NCI-H2196 (cell line): Measurements from ENCODE around the gene KIAA1549.
"Not testable (repeated sequence)": the region's sequence is repeated elsewhere in the genome, so short reads cannot be mapped to it uniquely, and the experiment has no call there.

Experiments used
- DNase-seq: peaks from one replicate; lab custom pipeline; 2025; ENCODE audit not compliant: unreplicated experiment; lab: John Stamatoyannopoulos, UW

KIAA1549 gene

DNA sequence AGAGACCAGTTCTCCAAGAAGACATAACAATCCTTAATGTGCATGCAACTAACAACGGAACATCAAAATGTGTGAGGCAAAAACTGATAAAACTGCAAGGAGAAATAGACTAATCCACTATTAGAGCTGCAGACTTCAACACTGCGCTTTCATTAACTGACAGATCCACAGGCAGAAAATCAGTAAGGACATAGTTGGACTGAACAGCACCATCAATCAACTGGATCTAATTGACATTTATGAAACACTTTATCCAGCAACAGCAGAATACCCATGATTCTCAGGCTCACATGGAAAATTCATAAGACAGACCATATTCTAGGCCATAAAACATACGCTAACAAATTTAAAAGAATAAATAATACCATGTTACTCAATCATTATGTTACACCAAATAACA lies 161.6 kb downstream of the KIAA1549 start:
- DNase-seq: no peak

DNA sequence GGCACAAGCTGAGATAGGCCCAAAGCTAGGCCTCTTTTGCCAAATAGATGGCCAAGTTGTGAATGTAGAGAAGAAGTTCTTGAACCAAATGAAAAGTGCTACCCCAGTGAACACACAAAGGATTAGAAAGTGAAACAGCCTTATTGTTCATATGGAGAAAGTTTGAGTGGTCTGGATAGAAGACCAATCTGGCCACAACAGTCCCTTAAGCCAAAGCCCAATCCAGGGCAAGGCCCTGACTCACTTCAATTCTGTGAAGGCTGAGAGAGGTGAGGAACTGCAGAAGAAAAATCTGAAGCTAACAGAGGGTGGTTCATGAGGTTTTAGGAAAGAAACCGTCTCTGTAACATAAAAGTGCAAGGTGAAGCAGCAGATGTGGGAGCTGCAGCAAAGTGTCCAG lies 164.5 kb downstream of the KIAA1549 start:
- no peak for DNase-seq

- DNase-seq: no peak
Measured at GRCh38 chr7:138814816-138815332, 166.3 kb downstream of the KIAA1549 start.

GRCh38 chr7:138813945-138814344 lies 167.2 kb downstream of the KIAA1549 start:
- DNase-seq: no peak

GRCh38 chr7:138811327-138811726 lies 169.9 kb downstream of the KIAA1549 start:
- not testable (repeated sequence) for DNase-seq

DNA sequence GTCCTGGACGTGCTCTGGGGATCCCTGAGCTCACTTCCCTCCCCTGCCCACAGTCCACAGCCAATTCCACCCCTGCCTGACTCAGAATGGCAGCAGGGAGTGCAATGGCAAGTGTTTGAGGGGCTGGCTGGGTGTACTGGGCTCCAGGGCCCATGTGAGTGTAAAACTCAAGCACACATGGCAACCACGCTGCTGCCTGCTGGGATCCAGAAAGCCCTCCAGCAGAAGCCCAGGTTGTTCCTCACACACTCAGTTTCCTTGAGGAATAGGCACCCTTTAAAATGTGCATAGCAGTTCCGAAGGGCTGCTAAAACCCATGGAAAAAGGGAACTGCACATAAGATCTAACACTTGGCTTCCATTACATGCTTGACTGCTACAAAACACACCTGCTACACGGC lies 171.8 kb downstream of the KIAA1549 start:
- no peak for DNase-seq

DNA sequence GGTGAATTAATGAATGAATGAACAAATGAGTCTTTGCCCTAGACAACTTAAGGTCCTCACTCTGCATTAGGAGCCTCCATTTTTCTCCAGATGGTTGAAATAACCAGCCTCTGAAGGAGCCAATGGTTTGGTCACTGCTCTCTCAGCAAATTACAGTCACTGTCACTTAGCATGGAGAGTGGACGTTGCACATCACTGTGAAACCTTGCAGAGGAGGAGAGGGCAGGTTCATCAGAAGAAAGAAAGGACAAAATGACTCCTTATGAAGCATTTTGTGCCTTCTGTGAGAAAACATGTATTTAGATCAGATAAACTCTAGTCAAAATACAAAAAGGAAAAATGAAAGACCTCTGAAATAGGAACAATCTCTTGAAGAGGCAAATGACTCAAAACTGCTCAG lies 176.6 kb downstream of the KIAA1549 start:
- no peak for DNase-seq

GRCh38 chr7:138802706-138803105 lies 178.5 kb downstream of the KIAA1549 start:
- no peak for DNase-seq

DNA sequence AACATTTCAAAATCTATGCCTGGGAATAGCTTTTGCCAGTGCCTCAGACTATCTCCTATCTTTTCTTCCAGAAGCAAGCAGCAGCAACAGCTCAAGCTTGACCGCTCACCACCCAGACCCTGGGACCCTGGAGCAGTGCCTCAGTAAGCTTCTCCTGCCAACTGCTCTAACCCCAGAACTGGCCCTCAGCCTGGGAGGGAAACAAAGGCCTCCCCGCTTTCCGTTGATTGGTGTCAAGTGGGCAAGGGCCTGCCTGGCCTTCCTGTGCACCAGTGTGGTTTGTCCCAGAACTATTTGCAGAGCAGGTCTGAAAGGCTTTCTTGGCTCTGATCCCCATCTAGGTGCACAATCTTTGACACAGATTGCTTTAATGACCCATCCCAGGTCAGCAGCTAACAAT lies 179.9 kb downstream of the KIAA1549 start:
- no peak for DNase-seq

- no peak for DNase-seq
Measured at GRCh38 chr7:138799336-138800000, 181.7 kb downstream of the KIAA1549 start.

DNA sequence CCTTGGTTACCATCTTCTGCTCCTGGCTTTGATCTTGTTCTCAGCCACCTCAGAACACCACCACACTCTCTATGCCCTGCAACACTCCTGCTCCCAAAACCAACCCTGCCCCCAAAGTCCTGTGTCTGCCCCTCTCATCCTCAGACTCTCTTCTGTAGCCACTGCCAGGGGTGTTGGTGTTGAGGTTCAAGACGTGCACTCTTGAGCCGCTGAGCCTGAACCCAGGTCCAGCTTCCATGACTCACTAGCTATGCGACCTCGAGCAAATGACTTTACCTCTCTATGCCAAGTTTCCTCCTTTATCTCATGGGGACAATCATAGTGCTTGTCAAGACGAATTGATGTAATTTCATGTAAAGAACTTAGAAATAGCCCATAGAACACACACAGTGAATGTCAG lies 182.4 kb downstream of the KIAA1549 start:
- DNase-seq: no peak

DNA sequence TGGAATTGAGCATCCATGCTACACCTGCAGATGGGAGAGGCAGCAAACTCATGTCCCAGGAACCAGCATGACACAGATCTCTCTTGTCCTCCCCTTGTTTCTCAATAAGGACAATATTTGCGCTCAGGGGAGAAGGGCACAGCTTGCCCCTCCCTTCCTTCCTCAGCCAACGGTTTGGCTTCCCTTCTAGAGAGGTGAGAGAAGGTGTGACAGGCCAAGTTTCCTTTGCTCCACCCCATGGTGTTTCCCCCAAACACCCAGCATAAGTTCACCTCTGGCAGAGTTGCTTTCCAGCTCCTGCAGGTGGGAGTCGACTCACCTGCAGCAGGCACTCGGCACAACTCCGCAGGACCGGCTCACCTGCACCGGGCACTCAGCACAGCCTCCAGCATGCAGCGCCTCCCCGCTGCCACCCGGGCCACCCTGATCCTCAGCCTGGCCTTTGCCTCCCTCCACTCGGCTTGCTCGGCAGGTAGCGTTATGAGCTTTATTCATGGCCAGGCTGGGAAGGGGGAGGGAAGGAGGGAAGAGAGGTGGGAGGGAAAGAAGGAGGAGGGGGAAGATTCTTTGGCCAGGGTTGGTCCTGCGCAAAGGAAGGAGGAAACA lies 183.4 kb downstream of the KIAA1549 start, which contains the start of the genes ATP6V0A4 and TMEM213:
Gene ATP6V0A4, minus strand, starts transcription at position 482 of the 606 bp plus-strand sequence. CDS start 26,949 bp downstream, outside the sequence.
Gene TMEM213, plus strand, starts transcription at position 280 of the 606 bp plus-strand sequence. Its CDS starts 111 bp downstream, at position 391.
- DNase-seq: no peak

GRCh38 chr7:138797046-138797445 lies 184.1 kb downstream of the KIAA1549 start:
- DNase-seq: not testable (repeated sequence)

DNA sequence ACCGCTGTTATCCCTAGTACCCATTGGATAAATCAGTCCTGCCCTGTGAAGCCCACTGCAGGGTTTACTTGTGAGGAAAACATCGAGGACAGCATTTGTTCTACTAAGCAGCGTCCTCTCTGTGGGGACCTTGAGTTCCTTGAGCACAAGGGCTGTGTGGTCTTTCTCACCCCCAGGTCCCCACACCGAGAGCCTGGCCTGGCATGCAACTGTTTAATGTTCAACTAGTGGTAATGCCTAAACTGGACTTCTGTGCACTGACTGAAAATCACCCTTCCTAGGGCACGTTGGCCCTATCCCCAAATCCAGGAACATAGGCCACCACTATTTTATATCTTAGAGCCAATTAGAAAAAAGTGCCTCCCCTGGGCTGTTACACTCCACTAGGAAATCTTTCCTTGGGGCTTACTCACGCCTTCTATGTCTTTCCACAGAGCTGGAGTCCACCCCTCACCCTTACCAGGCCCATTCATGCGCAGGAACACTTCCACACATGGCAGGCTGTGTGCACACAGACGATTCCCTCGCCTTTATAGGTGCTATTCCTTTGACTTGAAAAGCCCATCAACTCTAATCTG lies 185.1 kb downstream of the KIAA1549 start:
- DNase-seq: no peak

- no peak for DNase-seq
Measured at GRCh38 chr7:138785587-138786437, 195.4 kb downstream of the KIAA1549 start.

GRCh38 chr7:138784692-138785091 lies 196.5 kb downstream of the KIAA1549 start:
- DNase-seq: no peak
